HepG2 (cell line): ENCODE measurements around the gene THOC7. TPM values are rescaled to one million over a fixed set of nuclear protein-coding genes. Genes with fewer than 3 reads are reported as not detected.

ENCODE experiments used
- ATAC-seq: fragments of 200-7000 bp; cut with Tn5 transposase; 3 replicates; pipeline ENCODE4 v1.9.1; 2020; ENCODE audit warnings: mild to moderate bottlenecking, moderate library complexity
- BruUV-seq: library from RNA; stranded (reverse); fragments of 400-500 nt; replicated peaks from 2 replicates; lab custom pipeline; 2021; lab: Mats Ljungman, UMichigan
- CTCF ChIA-PET: fragments of 300-600 bp; formaldehyde crosslinking; extraction: SDS; loops from one replicate; lab custom pipeline; 2021; ENCODE audit warnings: low total read pairs, inconsistent platforms, low intra/inter-chr PET ratio; lab: Yijun Ruan, JAX
- POLR2A ChIA-PET: fragments of 350-600 bp; sonication (Branson Sonifier 250); formaldehyde crosslinking; loops from one replicate; lab custom pipeline; 2020; ENCODE audit warnings: antibody characterized with exemption, inconsistent platforms; lab: Yijun Ruan, JAX
- DNase-seq: peaks from one replicate; pipeline ENCODE4 v3.0.0-alpha.2; 2015; ENCODE audit warnings: low spot score
- FAIRE-seq: peaks from 3 replicates; lab custom pipeline; 2011; peaks lifted over from hg19 to GRCh38; lab: Jason Lieb, UNC
- H2AFZ ChIP-seq: one replicate; pipeline ENCODE4 v1.6.1; 2011; ENCODE audit warnings: low read length, inconsistent platforms
- H3K27ac ChIP-seq: fragments of 300-600 bp; 3 replicates; pipeline ENCODE4 v1.8.0; 2011; ENCODE audit warnings: mixed run types, mild to moderate bottlenecking, mixed read lengths, low read length, inconsistent platforms; ENCODE audit not compliant: insufficient read depth; ENCODE audit errors: extremely low read length
- H3K27me3 ChIP-seq, 2 experiments: fragments of 200-600 bp in 1 of 2; 2 replicates in 1 of 2; 3 replicates in 1 of 2; pipeline versions ENCODE4 v1.6.0 to v1.8.0; 2011; ENCODE audit warnings: low read length in 2 of 2, mild to moderate bottlenecking in 2 of 2, moderate library complexity in 2 of 2, inconsistent platforms in 1 of 2; ENCODE audit not compliant: insufficient read depth in 2 of 2, control insufficient read depth in 1 of 2
- H3K36me3 ChIP-seq, 2 experiments: fragments of 200-600 bp in 1 of 2; replicated peaks in 1 of 2; 2 replicates in 1 of 2; 3 replicates in 1 of 2; pipeline versions ENCODE4 v1.5.1 to v1.8.0; 2011; ENCODE audit warnings: low read length in 2 of 2, inconsistent platforms in 1 of 2; ENCODE audit not compliant: insufficient read depth in 2 of 2, control insufficient read depth in 1 of 2
- H3K4me1 ChIP-seq: 2 replicates; pipeline ENCODE4 v1.5.1; 2012; ENCODE audit warnings: low read length, inconsistent platforms; ENCODE audit not compliant: insufficient read depth
- H3K4me2 ChIP-seq: 2 replicates; pipeline ENCODE4 v1.6.0; 2011; ENCODE audit warnings: low read depth, low read length, inconsistent platforms
- H3K4me3 ChIP-seq, 3 experiments: fragments of 200-600 bp in 1 of 3; sonication (generic), shearing (Covaris generic) in 1 of 3; replicated peaks in 1 of 3; 2 replicates each; pipeline ENCODE4 v1.5.1; 2011 to 2016; ENCODE audit warnings: low read length in 3 of 3, inconsistent platforms in 2 of 3, low read depth in 2 of 3, mild to moderate bottlenecking in 2 of 3, control low read depth in 1 of 3, mixed read lengths in 1 of 3; ENCODE audit not compliant: insufficient read depth in 1 of 3
- H3K79me2 ChIP-seq: one replicate; pipeline ENCODE4 v1.6.1; 2011; ENCODE audit warnings: low read length, inconsistent platforms; ENCODE audit not compliant: insufficient read depth
- H3K9ac ChIP-seq: 2 replicates; pipeline ENCODE4 v1.6.0; 2011; ENCODE audit warnings: mild to moderate bottlenecking, low read depth, low read length, inconsistent platforms; ENCODE audit not compliant: insufficient read depth
- H3K9me3 ChIP-seq: 2 replicates; pipeline ENCODE4 v1.5.1; 2012; ENCODE audit warnings: mild to moderate bottlenecking, low read length
- H4K20me1 ChIP-seq: 2 replicates; pipeline ENCODE4 v1.6.0; 2011; ENCODE audit warnings: inconsistent platforms, mild to moderate bottlenecking, low read length, moderate library complexity; ENCODE audit not compliant: insufficient read depth
- KMT2B ChIP-seq: IDR thresholded peaks from 2 replicates; pipeline ENCODE4 v1.6.1; 2016; ENCODE audit warnings: missing genetic modification reagents, missing compliant biosample characterization
- LRRFIP1 ChIP-seq: sonication (generic); formaldehyde crosslinking; conservative IDR thresholded peaks from 2 replicates; pipeline ENCODE4 v1.4.0; 2020; ENCODE audit warnings: missing genetic modification reagents
- MIER2 ChIP-seq: IDR thresholded peaks from 2 replicates; pipeline ENCODE4 v1.6.1; 2016; ENCODE audit warnings: missing biosample characterization, missing genetic modification reagents
- NAIF1 ChIP-seq: sonication (generic); formaldehyde crosslinking; IDR thresholded peaks from 2 replicates; pipeline ENCODE4 v1.5.0; 2020; ENCODE audit warnings: mild to moderate bottlenecking, missing genetic modification reagents, borderline replicate concordance
- REPIN1 ChIP-seq: sonication (generic); formaldehyde crosslinking; IDR thresholded peaks from 2 replicates; pipeline ENCODE4 v1.8.0; 2022; ENCODE audit warnings: missing genetic modification reagents, low read depth, mild to moderate bottlenecking, borderline replicate concordance
- SSRP1 ChIP-seq: IDR thresholded peaks from 2 replicates; pipeline ENCODE4 v1.6.1; 2016; ENCODE audit warnings: control low read depth
- ZNF367 ChIP-seq: sonication (generic); formaldehyde crosslinking; IDR thresholded peaks from 2 replicates; pipeline ENCODE4 v1.4.0; 2020; ENCODE audit warnings: missing genetic modification reagents, borderline replicate concordance
- ZNF496 ChIP-seq: sonication (generic); formaldehyde crosslinking; IDR thresholded peaks from 2 replicates; pipeline ENCODE4 v1.8.1; 2023; ENCODE audit warnings: mild to moderate bottlenecking, moderate library complexity, missing genetic modification reagents; ENCODE audit not compliant: insufficient replicate concordance
- ZNF556 ChIP-seq: sonication (generic); formaldehyde crosslinking; IDR thresholded peaks from 2 replicates; pipeline ENCODE4 v1.4.0; 2020; ENCODE audit warnings: mild to moderate bottlenecking, missing genetic modification reagents, borderline replicate concordance
- ZNF780A ChIP-seq: sonication (generic); formaldehyde crosslinking; IDR thresholded peaks from 2 replicates; pipeline ENCODE4 v1.8.0; 2022; ENCODE audit warnings: mild to moderate bottlenecking, missing genetic modification reagents, moderate library complexity
- ZSCAN12 ChIP-seq: sonication (generic); formaldehyde crosslinking; IDR thresholded peaks from 2 replicates; pipeline ENCODE4 v1.9.0; 2021; ENCODE audit warnings: mild to moderate bottlenecking, missing genetic modification reagents
- ZUFSP ChIP-seq: sonication (generic); formaldehyde crosslinking; IDR thresholded peaks from 2 replicates; pipeline ENCODE4 v1.9.0; 2021; ENCODE audit warnings: missing genetic modification reagents, mild to moderate bottlenecking, borderline replicate concordance
- WGBS: methylation state at CpG from one replicate; pipeline ENCODE4 v1.1.6; 2017; ENCODE audit warnings: low lambda C conversion rate; 5-methylcytosine and 5-hydroxymethylcytosine counted together
- in situ Hi-C: cut with HindIII; loops from 2 replicates; pipeline ENCODE4 v1.10.0; 2017; ENCODE audit warnings: low pct_unique_long_range_greater_than_20kb; ENCODE audit not compliant: extremely low pct_ligation_motif_present
- intact Hi-C: fragments of 100-400 bp; cut with micrococcal nuclease; formaldehyde crosslinking; loops from one replicate; pipeline ENCODE4 v1.10.0; 2022; ENCODE audit not compliant: unreplicated experiment
- polyA plus RNA-seq, 8 experiments: library from polyadenylated mRNA; depleted of rRNA in 3 of 8; stranded (reverse) in 7 of 8; unstranded in 1 of 8; fragments of >200 nt; fragmentation: Illumina TruSeq in 4 of 8; extraction: Trizol in 4 of 8; gene quantifications; 2 replicates each; pipeline versions ENCODE4 v1.2.1 to v1.2.3, GENCODE V29; 2011 to 2016; ENCODE audit warnings: low read depth in 4 of 8, missing spikeins in 1 of 8, mixed read lengths in 1 of 8; ENCODE audit not compliant: insufficient read depth in 1 of 8
- total RNA-seq, 5 experiments: library from RNA; depleted of rRNA; stranded (reverse); fragments of >200 nt; fragmentation: Illumina TruSeq; extraction: Trizol; gene quantifications; 2 replicates each; pipeline ENCODE4 v1.2.3, GENCODE V29; 2016; ENCODE audit warnings: low read depth in 1 of 5

The THOC7 gene
- total and polyA plus RNA-seq, 2 of the 13 experiments (the other 11 are each of a cell fraction or from before 2014, with no cell fraction given), result 32.8 to 63.5 TPM

- H3K27me3 ChIP-seq, result no peaks in the 10 kb centered on the region
- TF ChIP-seq KMT2B (CRISPR knock-in tag) (no peak), ZNF496 (CRISPR knock-in tag) (no peak), MIER2 (CRISPR knock-in tag) (no peak), SSRP1 (CRISPR knock-in tag) (no peak), ZUFSP (CRISPR knock-in tag) (no peak), ZNF780A (CRISPR knock-in tag) (no peak), NAIF1 (CRISPR knock-in tag) (no peak), LRRFIP1 (no peak), ZNF367 (CRISPR knock-in tag) (no peak), REPIN1 (CRISPR knock-in tag) (no peak), ZSCAN12 (CRISPR knock-in tag) (no peak), ZNF556 (CRISPR knock-in tag) (no peak)
- no peaks in the 10 kb centered on the region for H3K9me3 ChIP-seq
- no peak overlapping the region for H3K4me3 ChIP-seq
- no peak overlapping the region for H3K4me2 ChIP-seq
- in situ Hi-C loops (no loop called here), intact Hi-C loops (no loop called here)
- ChIA-PET POLR2A (no interaction called here), CTCF (no interaction called here)
- BruUV-seq, result no TSS peak
- no peak overlapping the region for H3K27ac ChIP-seq
- H3K9ac ChIP-seq, result no peak overlapping the region
- H2AFZ ChIP-seq, result no peak overlapping the region
- H4K20me1 ChIP-seq, result no peaks in the 10 kb centered on the region; the same call in 1 of the 2 replicates
- DNase-seq (no peak), ATAC-seq (no peak), FAIRE-seq (no peak)
- peaks cover 14% of the 10 kb centered on the region for H3K4me1 ChIP-seq
- H3K79me2 ChIP-seq, result peaks cover 2% of the 10 kb centered on the region
- H3K36me3 ChIP-seq, result no peaks in the 10 kb centered on the region
- 100% methylated on average over 1 of the region's 1 CpG for WGBS
Observed at GRCh38 chr3:63892773-63893352, 29.3 kb upstream of the THOC7 start.
